HepG2 (cell line): ENCODE measurements around the gene ENPP1.

Experiments
- CTCF ChIP-seq: sonication (generic); formaldehyde crosslinking; IDR thresholded peaks from 2 replicates; pipeline ENCODE4 v1.5.0; 2020; ENCODE audit warnings: mild to moderate bottlenecking, missing genetic modification reagents, moderate library complexity
- GTF2F1 ChIP-seq: fragments of 150-350 bp; IDR thresholded peaks from 2 replicates; pipeline ENCODE4 v1.6.1; 2014; ENCODE audit warnings: low read length
- RFX5 ChIP-seq: IDR thresholded peaks from 2 replicates; pipeline ENCODE4 v1.6.1; 2011; ENCODE audit warnings: low read depth, low read length, improper control_type of control experiment
- ZNF839 ChIP-seq: sonication (generic); formaldehyde crosslinking; IDR thresholded peaks from 2 replicates; pipeline ENCODE4 v1.4.0; 2020; ENCODE audit warnings: missing genetic modification reagents, mild to moderate bottlenecking, borderline replicate concordance

GRCh38 chr6:131807644-131808459, at the start of gene ENPP1:
- TF ChIP-seq ZNF839 (CRISPR knock-in tag) (no peak), GTF2F1 (no peak), RFX5 (0 out of 2 replicates have a peak, but pooled peaks have one; percentile 22), CTCF (CRISPR knock-in tag) (peak; percentile 83)
